B cell (primary cell): Measurements from ENCODE around the gene KIAA0232. TPM values are rescaled to one million over a fixed set of nuclear protein-coding genes. Genes with fewer than 3 reads are reported as not detected.
"Not testable (repeated sequence)": the region's sequence is repeated elsewhere in the genome, so short reads cannot be mapped to it uniquely, and the experiment has no call there.

Experiments
- ATAC-seq: fragments of 200-7000 bp; cut with Tn5 transposase; one replicate; pipeline ENCODE4 v1.10.0; 2021; ENCODE audit warnings: low read depth, mild to moderate bottlenecking, moderate number of reproducible peaks, moderate library complexity
- CTCF ChIA-PET: fragments of 350-600 bp; sonication (Branson Sonifier 250); formaldehyde crosslinking; loops from one replicate; lab custom pipeline; 2021; ENCODE audit warnings: antibody characterized with exemption, inconsistent platforms; lab: Charles Lee
- POLR2A ChIA-PET: fragments of 350-600 bp; sonication (Branson Sonifier 250); formaldehyde crosslinking; loops from one replicate; lab custom pipeline; 2021; ENCODE audit warnings: antibody characterized with exemption; lab: Charles Lee
- DNase-seq: peaks from one replicate; pipeline ENCODE4 v3.0.0; 2013
- H2AFZ ChIP-seq: 2 replicates; pipeline ENCODE4 v1.6.1; 2012; ENCODE audit warnings: mild to moderate bottlenecking, low read depth, low read length; ENCODE audit not compliant: insufficient read depth, poor library complexity, severe bottlenecking
- H3K27ac ChIP-seq, 2 donors: 1 replicate in 1 of 2; 2 replicates in 1 of 2; pipeline ENCODE4 v1.5.1; 2012 to 2013; ENCODE audit warnings: low read length in 2 of 2, mild to moderate bottlenecking in 2 of 2, moderate library complexity in 1 of 2
- H3K27me3 ChIP-seq, 4 experiments: fragments of 200-600 bp in 1 of 4; sonication (generic) in 1 of 4; replicated peaks in 1 of 4; 1 replicate in 2 of 4; 2 replicates in 2 of 4; pipeline versions ENCODE4 v1.6.1 to v1.7.0; 2013 to 2016; ENCODE audit warnings: low read length in 3 of 4, mild to moderate bottlenecking in 2 of 4, mixed read lengths in 1 of 4, moderate library complexity in 1 of 4; ENCODE audit not compliant: insufficient read depth in 4 of 4, control insufficient read depth in 3 of 4; ENCODE audit errors: control extremely low read depth in 1 of 4
- H3K36me3 ChIP-seq, 2 experiments: replicated peaks in 1 of 2; 1 replicate in 1 of 2; 2 replicates in 1 of 2; pipeline versions ENCODE4 v1.6.1 to v1.7.1; 2013; ENCODE audit warnings: low read length in 1 of 2; ENCODE audit not compliant: insufficient read depth in 2 of 2, control insufficient read depth in 1 of 2; ENCODE audit errors: control extremely low read depth in 1 of 2, extremely low read depth in 1 of 2
- H3K4me1 ChIP-seq, 2 donors: fragments of 200-600 bp in 1 of 2; sonication (generic) in 1 of 2; 1 replicate in 1 of 2; 2 replicates in 1 of 2; pipeline versions ENCODE4 v1.5.1 to v1.6.1; 2013 to 2017; ENCODE audit warnings: low read length in 2 of 2; ENCODE audit not compliant: control insufficient read depth in 2 of 2, insufficient read depth in 2 of 2
- H3K4me2 ChIP-seq: replicated peaks from 2 replicates; pipeline ENCODE3; 2012; ENCODE audit warnings: mild to moderate bottlenecking, low read depth, low read length; ENCODE audit not compliant: poor library complexity, severe bottlenecking
- H3K4me3 ChIP-seq, 5 experiments: fragments of 200-600 bp in 1 of 5; sonication (generic) in 1 of 5; 1 replicate in 3 of 5; 2 replicates in 2 of 5; pipeline versions ENCODE4 v1.5.1 to v1.7.0; 2011 to 2016; ENCODE audit warnings: low read length in 4 of 5, mild to moderate bottlenecking in 4 of 5, low read depth in 2 of 5, control low read depth in 1 of 5, moderate library complexity in 1 of 5; ENCODE audit not compliant: insufficient read depth in 1 of 5; ENCODE audit errors: control extremely low read depth in 1 of 5, extremely low read depth in 1 of 5
- H3K79me2 ChIP-seq: fragments of 200-600 bp; sonication (generic); one replicate; pipeline ENCODE4 v1.6.0; 2016; ENCODE audit warnings: low read length; ENCODE audit not compliant: control insufficient read depth, insufficient read depth
- H3K9ac ChIP-seq: fragments of 200-600 bp; sonication (generic); 2 replicates; pipeline ENCODE4 v1.6.1; 2017; ENCODE audit warnings: mild to moderate bottlenecking, low read length, moderate library complexity
- H3K9me3 ChIP-seq, 3 donors: one replicate each; pipeline versions ENCODE4 v1.6.1 to v1.7.1; 2013; ENCODE audit warnings: low read length in 2 of 3; ENCODE audit not compliant: control insufficient read depth in 2 of 3, insufficient read depth in 1 of 3; ENCODE audit errors: control extremely low read depth in 1 of 3
- H4K20me1 ChIP-seq: 2 replicates; pipeline ENCODE4 v1.6.0; 2012; ENCODE audit warnings: mild to moderate bottlenecking, low read length; ENCODE audit not compliant: insufficient read depth, control insufficient read depth, poor library complexity, severe bottlenecking
- H3K27ac Mint-ChIP-seq: one replicate; pipeline ENCODE4 v1.8.0; 2021; ENCODE audit warnings: mixed read lengths
- H3K27me3 Mint-ChIP-seq: one replicate; pipeline ENCODE4 v1.8.0; 2021; ENCODE audit warnings: mixed read lengths
- H3K4me1 Mint-ChIP-seq: one replicate; pipeline ENCODE4 v1.8.0; 2021; ENCODE audit warnings: mixed read lengths
- H3K4me3 Mint-ChIP-seq: one replicate; pipeline ENCODE4 v1.8.0; 2021; ENCODE audit warnings: mixed read lengths
- H3K9me3 Mint-ChIP-seq: one replicate; pipeline ENCODE4 v1.8.0; 2022; ENCODE audit warnings: mixed read lengths; ENCODE audit not compliant: insufficient read depth
- CTCF ChIP-seq: fragments of 200-600 bp; IDR thresholded peaks from one replicate; pipeline ENCODE4 v1.8.0; 2022; ENCODE audit warnings: antibody characterized with exemption, mild to moderate bottlenecking
- EZH2 ChIP-seq: IDR thresholded peaks from 2 replicates; pipeline ENCODE4 v1.6.1; 2012; ENCODE audit warnings: borderline replicate concordance, low read depth, mild to moderate bottlenecking, moderate library complexity, low read length; ENCODE audit not compliant: insufficient read depth, poor library complexity, severe bottlenecking
- WGBS: methylation state at CpG from one replicate; pipeline ENCODE4 v1.1.5; 2013; ENCODE audit warnings: missing lambda C conversion rate; ENCODE audit not compliant: insufficient coverage; 5-methylcytosine and 5-hydroxymethylcytosine counted together
- intact Hi-C: fragments of 100-400 bp; cut with micrococcal nuclease; formaldehyde crosslinking; loops from one replicate; pipeline ENCODE4 v1.10.0; 2022
- polyA plus RNA-seq: library from polyadenylated mRNA; depleted of rRNA; stranded (reverse); fragments of >200 nt; gene quantifications from 2 replicates; pipeline ENCODE4 v1.2.3, GENCODE V29; 2012
- total RNA-seq, 2 donors: library from RNA; stranded (reverse); fragments of 120-200 nt in 1 of 2; gene quantifications; 1 replicate in 1 of 2; 2 replicates in 1 of 2; pipeline versions ENCODE4 v1.2.3 to v1.2.4, GENCODE V29; 2013 to 2022

Gene KIAA0232
- total and polyA plus RNA-seq, 2 donors (not counting 1 experiment from before 2014, with no cell fraction given) = 2.9 to 20.8 TPM

DNA sequence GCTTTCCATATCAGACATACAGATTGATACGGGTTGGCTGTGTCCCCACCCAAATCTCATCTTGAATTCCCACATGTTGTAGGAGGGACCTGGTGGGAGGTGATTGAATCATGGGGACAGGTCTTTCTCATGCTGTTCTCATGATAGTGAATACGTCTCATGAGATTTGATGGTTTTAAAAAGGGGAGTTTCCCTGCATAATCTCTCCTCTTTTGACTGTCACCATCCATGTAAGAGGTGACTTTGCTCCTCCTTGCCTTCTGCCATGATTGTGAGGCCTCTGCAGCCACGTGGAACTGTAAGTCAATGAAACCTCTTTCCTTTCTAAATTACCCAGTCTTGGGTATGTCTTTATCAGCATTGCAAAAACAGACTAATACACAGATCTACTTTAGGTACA is 9.3 kb downstream of the KIAA0232 start:
- H3K36me3 ChIP-seq, H3K9me3 ChIP-seq, H2AFZ ChIP-seq, H3K4me3 Mint-ChIP-seq, H3K4me3 ChIP-seq, intact Hi-C loops, H3K27ac ChIP-seq, DNase-seq, H3K27ac Mint-ChIP-seq, POLR2A ChIA-PET, CTCF ChIA-PET, H3K9ac ChIP-seq, H3K9me3 Mint-ChIP-seq, ATAC-seq, H3K4me1 ChIP-seq, H3K27me3 ChIP-seq, H3K27me3 Mint-ChIP-seq, H3K4me2 ChIP-seq: not testable (repeated sequence)
- peaks cover 31% of the 10 kb centered on the region for H3K4me1 Mint-ChIP-seq
- H3K79me2 ChIP-seq = peaks cover 99% of the 10 kb centered on the region
- peaks cover 74% of the 10 kb centered on the region for H4K20me1 ChIP-seq
- no CpG with 5 or more reads among the region's 3 CpGs for WGBS

GRCh38 chr4:6794189-6794588 is 11.7 kb downstream of the KIAA0232 start:
- no peaks in the 10 kb centered on the region for H3K27me3 Mint-ChIP-seq
- Histone ChIP-seq H3K4me1 (peaks cover 0 to 6% of the 10 kb centered on the region in 2 donors), H3K4me3 (no peak overlapping the region), H3K9ac (no peak overlapping the region), H3K9me3 (no peaks in the 10 kb centered on the region), H3K4me2 (no peak overlapping the region), H3K27ac (no peak overlapping the region), H2AFZ (no peak overlapping the region), H3K27me3 (no peaks in the 10 kb centered on the region), H4K20me1 (peaks cover 77% of the 10 kb centered on the region), H3K36me3 (peaks cover 0 to 2% of the 10 kb centered on the region in 2 experiments), H3K79me2 (peaks cover 100% of the 10 kb centered on the region)
- WGBS = 89% methylated on average over 4 of the region's 4 CpGs
- H3K27ac Mint-ChIP-seq = no peak overlapping the region
- H3K4me3 Mint-ChIP-seq = no peak overlapping the region
- DNase-seq = no peak
- peaks cover 28% of the 10 kb centered on the region for H3K4me1 Mint-ChIP-seq
- TF ChIP-seq EZH2 (no peak), CTCF (no peak)
- ATAC-seq = no peak
- ChIA-PET CTCF (no interaction called here), POLR2A (no interaction called here)
- no peaks in the 10 kb centered on the region for H3K9me3 Mint-ChIP-seq
- intact Hi-C loops = no loop called here
